Mucosa of gallbladder (tissue), 1 donor: ENCODE measurements around the gene CAB39L. TPM values are rescaled to one million over a fixed set of nuclear protein-coding genes. Genes with fewer than 3 reads are reported as not detected.

ENCODE experiments used
- DNase-seq: peaks from one replicate; pipeline ENCODE4 v3.0.0-alpha.2; 2020; ENCODE audit warnings: low spot score
- total RNA-seq: library from RNA; stranded (reverse); gene quantifications from one replicate; pipeline ENCODE4 v1.2.1, GENCODE V29; 2021
- donor health status: DM: no; HTN: no; CAD: no.

The CAB39L gene
- total RNA-seq, 1 donor from 2014 or later = 27.5 TPM

- DNase-seq = no peak
Measured at GRCh38 chr13:49288458-49288857, 155.4 kb downstream of the CAB39L start.

- no peak for DNase-seq
Measured at GRCh38 chr13:49287995-49288394, 155.9 kb downstream of the CAB39L start.

DNA sequence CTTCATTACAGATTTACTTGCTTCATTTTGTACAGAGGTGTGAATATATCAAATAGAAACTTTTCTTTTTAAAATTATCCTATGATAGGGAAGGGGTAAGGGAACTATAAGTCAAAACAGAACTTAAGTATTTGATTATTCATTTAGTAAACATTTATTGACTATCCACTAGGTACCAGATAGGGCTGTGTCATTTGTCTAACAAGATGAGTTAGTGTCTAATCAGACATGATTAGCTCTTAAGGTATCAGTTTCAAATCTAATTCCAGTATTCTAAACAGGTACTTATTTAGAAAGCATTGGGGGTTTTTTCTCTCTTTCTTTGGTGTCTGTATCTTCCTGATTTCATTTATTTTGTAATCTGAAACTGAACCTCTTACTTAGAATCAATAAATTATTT lies 164.0 kb downstream of the CAB39L start:
- no peak for DNase-seq

- no peak for DNase-seq
Measured at GRCh38 chr13:49279112-49279511, 164.8 kb downstream of the CAB39L start.

GRCh38 chr13:49278211-49278610 lies 165.7 kb downstream of the CAB39L start:
- DNase-seq = no peak

- no peak for DNase-seq
Measured at GRCh38 chr13:49272296-49272695, 171.6 kb downstream of the CAB39L start.

DNA sequence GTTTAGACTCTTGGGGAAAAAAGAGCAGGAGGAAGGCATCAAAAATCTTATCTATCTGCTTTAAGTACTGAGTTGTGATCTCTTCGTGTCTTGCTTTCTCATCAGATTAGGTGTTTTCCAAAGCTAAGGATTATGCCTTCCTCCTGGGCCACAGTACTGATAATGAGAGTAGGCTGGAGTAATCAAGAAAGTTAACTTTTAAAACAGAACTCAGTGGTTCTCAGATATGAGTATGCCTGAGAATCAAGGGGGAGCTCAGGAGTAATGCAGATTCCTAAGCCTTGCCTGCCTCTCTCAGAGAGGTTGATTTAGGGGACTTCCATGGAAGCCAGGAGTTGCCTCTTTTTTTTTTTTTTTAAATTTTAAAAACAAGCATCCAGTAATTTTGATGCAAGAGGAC lies 172.6 kb downstream of the CAB39L start:
- DNase-seq = no peak

- no peak for DNase-seq
Measured at GRCh38 chr13:49265822-49266221, 178.0 kb downstream of the CAB39L start.

GRCh38 chr13:49262634-49263033 lies 181.2 kb downstream of the CAB39L start:
- DNase-seq = no peak

DNA sequence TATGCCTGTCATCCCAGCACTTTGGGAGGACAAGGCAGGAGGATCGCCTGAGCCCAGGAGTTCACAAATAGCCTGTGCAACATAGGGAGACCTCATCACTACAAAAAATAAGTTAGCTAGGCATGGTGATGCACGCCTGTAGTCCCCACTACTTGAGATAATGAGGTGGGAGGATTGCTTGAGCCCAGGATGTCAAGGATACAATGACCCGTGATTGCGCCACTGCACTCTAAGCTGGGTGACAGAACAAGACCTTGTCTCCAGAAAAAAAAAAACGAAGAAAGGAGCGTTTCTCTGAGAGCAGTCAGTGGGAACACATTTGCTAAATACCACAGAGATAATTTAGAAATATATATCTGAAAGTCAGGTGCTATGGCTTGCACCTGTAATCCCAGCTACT lies 184.3 kb downstream of the CAB39L start:
- no peak for DNase-seq

Other genes with a start within 250 kb of the CAB39L start
- gene MLNR, start 223.7 kb downstream of the CAB39L start, total RNA-seq = not detected
- 9.4 TPM for gene CDADC1, start 196.1 kb downstream of the CAB39L start, total RNA-seq
- gene SETDB2, start 210 bp upstream of the CAB39L start, total RNA-seq = 9.8 TPM
- gene PHF11, start 51.9 kb upstream of the CAB39L start, total RNA-seq = 36.7 TPM
- gene RCBTB1, start 141.5 kb upstream of the CAB39L start, total RNA-seq = 22.8 TPM
- 2.8 TPM for gene ARL11, start 184.4 kb upstream of the CAB39L start, total RNA-seq
- gene EBPL, start 247.4 kb upstream of the CAB39L start, total RNA-seq = 34.1 TPM